Urinary bladder (tissue), 4 donors: ENCODE results near the gene ZNF148. TPM values are rescaled to one million over a fixed set of nuclear protein-coding genes. Genes with fewer than 3 reads are reported as not detected.

ENCODE experiments used
- DNase-seq: peaks from one replicate; pipeline ENCODE4 v3.0.0-alpha.2; 2015; ENCODE audit errors: extremely low spot score
- H3K27ac ChIP-seq: one replicate; pipeline ENCODE4 v1.5.1; 2013; ENCODE audit warnings: low read depth, mild to moderate bottlenecking, moderate library complexity
- H3K36me3 ChIP-seq: one replicate; pipeline ENCODE4 v1.6.1; 2013; ENCODE audit warnings: mild to moderate bottlenecking, moderate library complexity; ENCODE audit not compliant: insufficient read depth
- H3K4me1 ChIP-seq: one replicate; pipeline ENCODE4 v1.6.1; 2013; ENCODE audit warnings: mild to moderate bottlenecking, moderate library complexity; ENCODE audit not compliant: insufficient read depth
- H3K4me3 ChIP-seq: one replicate; pipeline ENCODE4 v1.5.1; 2013; ENCODE audit warnings: low read depth, low read length
- WGBS: extraction: QIAGEN DNeasy Blood & Tissue Kit; methylation state at CpG from one replicate; pipeline ENCODE4 v1.1.7; 2013; 5-methylcytosine and 5-hydroxymethylcytosine counted together
- polyA plus RNA-seq: library from polyadenylated mRNA; stranded (reverse); fragments of 200-250 nt; gene quantifications from one replicate; pipeline ENCODE4 v1.2.3, GENCODE V29; 2013
- total RNA-seq: library from RNA; depleted of rRNA; stranded (reverse); fragments of >200 nt; gene quantifications from one replicate; pipeline ENCODE4 v1.2.3, GENCODE V29; 2014
- donor health status: healthy with polysubstance abuse.
- donor health status: healthy.

The ZNF148 gene
- total and polyA plus RNA-seq, 2 donors = 12.1 to 62.7 TPM

DNA sequence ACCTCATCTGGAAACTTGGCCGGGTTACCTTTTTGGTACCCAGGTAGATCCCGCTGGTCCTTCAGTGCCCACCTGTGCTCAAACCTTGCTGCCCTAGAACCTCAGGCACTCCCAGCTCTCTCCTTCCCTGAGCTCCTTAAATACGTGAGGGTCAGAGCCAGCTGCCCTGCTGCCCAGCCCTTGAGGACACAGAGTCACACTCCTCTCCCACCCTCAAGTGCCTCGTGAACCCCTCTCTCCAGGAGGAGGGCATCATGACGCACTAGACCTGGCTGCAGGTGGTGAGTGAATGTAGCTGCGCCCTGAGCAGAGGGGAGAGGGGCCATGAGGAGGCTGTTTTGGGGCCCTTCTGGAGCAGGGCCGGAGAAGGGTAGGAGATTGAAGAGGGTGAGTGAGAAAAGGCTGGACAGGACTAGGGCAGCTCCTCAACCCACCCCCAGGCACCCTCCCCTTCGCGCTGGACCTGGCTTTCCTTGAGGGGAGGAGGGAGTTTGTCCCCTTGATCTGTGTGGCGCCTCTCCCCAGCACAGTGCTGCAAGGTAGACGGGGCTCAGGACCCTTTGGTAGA is 163.5 kb downstream of the ZNF148 start:
- WGBS = 72% methylated on average over 11 of the region's 11 CpGs
- no peak for DNase-seq
- peaks cover 4% of the 10 kb centered on the region for H3K4me1 ChIP-seq
- H3K36me3 ChIP-seq = no peaks in the 10 kb centered on the region
- no peak overlapping the region for H3K27ac ChIP-seq
- H3K4me3 ChIP-seq = no peak overlapping the region

DNA sequence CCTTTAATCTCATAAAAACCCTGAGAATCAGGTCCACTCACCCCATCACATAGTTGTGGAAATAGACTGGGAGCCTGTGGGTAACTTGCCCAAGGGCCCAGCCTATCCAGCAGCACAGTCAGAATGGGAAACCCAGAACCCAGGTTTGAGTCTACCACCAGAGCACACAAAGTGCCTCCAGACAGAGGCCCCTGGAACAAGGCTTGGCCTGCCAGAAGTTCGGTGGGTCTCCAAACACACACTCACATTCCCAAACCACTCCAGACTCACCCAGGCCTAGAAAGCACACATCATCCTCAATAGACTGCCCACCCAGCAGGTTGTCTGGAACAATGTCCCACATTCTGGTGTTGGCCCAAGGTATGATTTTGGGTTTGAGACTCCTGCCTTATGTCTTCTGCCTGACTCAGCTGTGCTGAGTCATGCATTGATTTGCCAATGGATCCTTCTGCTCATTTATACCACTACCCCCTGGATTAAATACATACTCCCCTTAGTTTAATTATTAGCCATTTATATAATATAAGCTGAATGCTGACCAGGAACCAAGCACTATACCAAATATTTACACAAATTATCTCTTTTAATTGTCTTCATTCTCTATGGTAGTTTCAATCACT is 167.1 kb downstream of the ZNF148 start:
- no peak overlapping the region for H3K27ac ChIP-seq
- peaks cover 4% of the 10 kb centered on the region for H3K4me1 ChIP-seq
- no peak for DNase-seq
- H3K36me3 ChIP-seq = no peaks in the 10 kb centered on the region
- no peak overlapping the region for H3K4me3 ChIP-seq
- 94% methylated on average over 1 of the region's 1 CpG for WGBS

DNA sequence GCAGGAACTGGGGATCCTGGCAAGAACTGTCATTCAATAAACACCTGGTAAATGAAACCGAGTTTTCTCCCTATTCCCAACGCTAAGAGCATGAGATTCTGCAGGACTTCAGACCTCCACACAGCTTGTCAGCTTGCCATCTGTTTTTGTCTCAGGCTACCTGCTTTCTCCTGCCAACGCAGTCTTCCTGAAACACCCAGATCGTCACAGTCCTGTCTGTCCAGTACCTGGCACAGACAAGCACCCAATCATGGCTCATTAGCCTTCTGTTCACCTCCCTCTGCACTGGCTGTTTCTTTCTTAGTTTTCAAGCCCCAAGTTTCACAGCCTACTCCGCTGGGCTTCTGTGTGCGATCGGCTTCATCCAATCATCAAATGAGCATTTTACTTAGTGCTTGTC is 167.6 kb downstream of the ZNF148 start:
- WGBS = 82% methylated on average over 7 of the region's 7 CpGs
- H3K36me3 ChIP-seq = no peaks in the 10 kb centered on the region
- no peak for DNase-seq
- H3K4me1 ChIP-seq = peaks cover 4% of the 10 kb centered on the region
- no peak overlapping the region for H3K27ac ChIP-seq
- no peak overlapping the region for H3K4me3 ChIP-seq

DNA sequence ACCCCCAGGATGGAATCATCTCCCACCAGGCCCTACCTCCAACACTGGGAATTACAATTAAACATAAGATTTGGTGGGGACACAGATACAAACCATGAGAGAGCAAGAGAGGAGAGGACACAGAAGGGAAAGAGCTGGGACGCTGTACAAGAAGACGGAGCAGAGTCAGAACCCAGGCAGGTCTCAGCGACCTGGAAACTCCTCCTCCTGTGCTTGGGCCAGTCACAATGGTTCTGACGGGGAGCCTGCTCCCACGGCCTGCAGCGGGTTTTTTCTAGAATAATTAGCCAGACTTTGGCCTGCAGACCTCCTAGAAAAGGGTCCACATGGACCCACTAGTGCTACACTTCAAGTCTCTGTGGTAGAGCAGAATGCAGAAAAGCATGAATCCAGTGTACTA is 168.2 kb downstream of the ZNF148 start:
- WGBS = 83% methylated on average over 6 of the region's 6 CpGs
- H3K4me3 ChIP-seq = no peak overlapping the region

DNA sequence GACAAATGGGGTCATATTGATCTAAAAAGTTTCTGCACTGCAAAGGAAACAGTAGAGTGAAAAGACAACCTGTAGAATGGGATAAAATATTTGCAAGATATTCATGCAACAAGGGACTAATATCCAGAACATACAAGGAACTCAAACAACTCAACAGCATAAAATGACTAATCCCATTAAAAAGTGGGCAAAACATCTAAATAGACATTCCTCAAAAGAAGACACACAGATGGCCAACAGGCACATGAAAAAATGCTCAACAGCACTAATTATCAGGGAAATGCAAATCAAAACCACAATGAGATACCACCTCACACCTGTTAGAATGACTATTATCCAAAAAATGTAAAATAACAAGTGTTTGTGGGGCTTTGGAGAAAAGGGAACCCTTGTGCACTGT is 171.4 kb downstream of the ZNF148 start:
- DNase-seq = no peak
- H3K27ac ChIP-seq = no peak overlapping the region

More for the DNA sequence above, 168.2 kb downstream of the ZNF148 start:
- H3K36me3 ChIP-seq = no peaks in the 10 kb centered on the region
- DNase-seq = no peak
- H3K4me1 ChIP-seq = peaks cover 1% of the 10 kb centered on the region
- H3K27ac ChIP-seq = no peak overlapping the region

DNA sequence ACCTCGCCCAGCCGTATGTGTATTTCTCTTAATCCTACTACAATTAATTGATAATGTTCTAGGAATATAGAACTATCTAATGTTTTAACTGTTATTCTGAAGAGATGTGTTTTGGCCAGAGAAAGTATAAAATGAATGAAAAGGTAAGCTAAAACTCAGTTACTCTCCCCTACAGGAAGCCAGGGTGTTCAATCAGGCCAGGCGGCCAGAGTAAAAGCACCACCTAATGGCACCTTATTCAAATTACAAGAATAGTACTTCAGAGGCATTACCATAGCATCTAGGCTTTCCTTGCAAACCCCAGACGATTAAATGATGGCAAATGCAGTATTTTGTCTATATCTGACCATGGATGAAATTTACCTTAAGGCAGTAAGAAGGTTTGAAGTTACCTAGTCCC is 172.9 kb downstream of the ZNF148 start:
- Histone ChIP-seq H3K4me3 (no peak overlapping the region), H3K4me1 (no peaks in the 10 kb centered on the region), H3K27ac (no peak overlapping the region), H3K36me3 (no peaks in the 10 kb centered on the region)
- 77% methylated on average over 4 of the region's 4 CpGs for WGBS
- DNase-seq = no peak

More for the DNA sequence above, 171.4 kb downstream of the ZNF148 start:
- Histone ChIP-seq H3K4me1 (no peaks in the 10 kb centered on the region), H3K4me3 (no peak overlapping the region), H3K36me3 (no peaks in the 10 kb centered on the region)

DNA sequence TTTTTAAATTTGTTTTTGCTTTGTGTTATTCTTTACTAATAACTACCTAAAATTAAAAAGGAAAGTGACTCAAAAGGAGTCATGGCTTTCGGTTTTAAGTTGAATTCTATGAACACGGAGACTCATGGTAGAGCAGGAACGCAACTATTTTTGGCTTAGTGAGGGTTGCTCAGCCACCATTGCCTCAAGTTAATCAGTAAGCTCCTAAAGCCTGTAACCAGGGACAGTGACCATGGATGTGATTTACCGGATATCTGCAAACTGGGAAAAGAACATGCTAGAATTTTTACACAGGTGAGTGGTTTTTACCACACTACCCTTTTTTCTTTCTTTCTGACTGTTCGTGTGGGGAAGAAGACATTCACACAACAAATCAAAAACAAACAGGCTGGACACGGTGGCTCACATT is 174.4 kb downstream of the ZNF148 start:
- 85% methylated on average over 6 of the region's 6 CpGs for WGBS
- no peak overlapping the region for H3K27ac ChIP-seq
- H3K36me3 ChIP-seq = no peaks in the 10 kb centered on the region
- no peaks in the 10 kb centered on the region for H3K4me1 ChIP-seq
- H3K4me3 ChIP-seq = no peak overlapping the region
- DNase-seq = no peak

DNA sequence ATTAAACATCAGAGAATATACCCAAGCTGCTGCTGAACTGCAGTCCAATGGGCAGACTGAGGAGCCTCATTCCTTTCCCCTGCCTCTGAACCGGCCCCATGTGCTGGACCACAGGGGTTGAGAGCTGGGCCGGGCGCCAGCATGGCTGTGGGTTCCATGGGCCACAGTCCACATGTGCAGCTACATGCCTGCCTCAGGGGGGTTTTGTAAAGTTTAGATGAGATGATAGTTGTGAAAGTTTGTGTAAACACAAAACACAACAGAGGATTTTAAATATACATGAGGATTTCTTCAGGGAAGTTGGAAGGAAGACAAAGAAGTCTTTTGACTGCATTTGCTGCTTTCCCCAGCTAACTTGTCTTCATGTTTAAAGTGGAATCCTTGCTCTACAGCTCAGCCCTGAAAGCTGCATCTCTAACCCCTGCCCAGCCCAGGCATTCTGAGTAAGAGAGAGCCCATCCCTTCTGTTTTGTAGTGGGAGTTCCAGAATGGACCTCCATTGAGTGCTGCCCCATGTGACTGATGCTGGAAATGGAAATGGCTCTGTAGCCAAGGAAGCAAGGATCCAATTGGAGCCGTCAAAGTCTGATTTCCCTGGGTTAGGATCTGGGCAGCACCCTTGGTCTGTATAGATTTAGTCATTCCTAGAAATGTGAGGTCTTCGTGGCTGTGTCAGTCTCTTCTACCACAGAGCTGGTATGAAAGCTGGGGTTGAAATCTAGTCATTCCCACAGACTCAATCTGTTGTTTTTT is 180.1 kb downstream of the ZNF148 start:
- H3K4me1 ChIP-seq = no peaks in the 10 kb centered on the region
- DNase-seq = no peak
- no peak overlapping the region for H3K27ac ChIP-seq
- WGBS = 47% methylated on average over 5 of the region's 5 CpGs
- no peaks in the 10 kb centered on the region for H3K36me3 ChIP-seq
- H3K4me3 ChIP-seq = no peak overlapping the region

DNA sequence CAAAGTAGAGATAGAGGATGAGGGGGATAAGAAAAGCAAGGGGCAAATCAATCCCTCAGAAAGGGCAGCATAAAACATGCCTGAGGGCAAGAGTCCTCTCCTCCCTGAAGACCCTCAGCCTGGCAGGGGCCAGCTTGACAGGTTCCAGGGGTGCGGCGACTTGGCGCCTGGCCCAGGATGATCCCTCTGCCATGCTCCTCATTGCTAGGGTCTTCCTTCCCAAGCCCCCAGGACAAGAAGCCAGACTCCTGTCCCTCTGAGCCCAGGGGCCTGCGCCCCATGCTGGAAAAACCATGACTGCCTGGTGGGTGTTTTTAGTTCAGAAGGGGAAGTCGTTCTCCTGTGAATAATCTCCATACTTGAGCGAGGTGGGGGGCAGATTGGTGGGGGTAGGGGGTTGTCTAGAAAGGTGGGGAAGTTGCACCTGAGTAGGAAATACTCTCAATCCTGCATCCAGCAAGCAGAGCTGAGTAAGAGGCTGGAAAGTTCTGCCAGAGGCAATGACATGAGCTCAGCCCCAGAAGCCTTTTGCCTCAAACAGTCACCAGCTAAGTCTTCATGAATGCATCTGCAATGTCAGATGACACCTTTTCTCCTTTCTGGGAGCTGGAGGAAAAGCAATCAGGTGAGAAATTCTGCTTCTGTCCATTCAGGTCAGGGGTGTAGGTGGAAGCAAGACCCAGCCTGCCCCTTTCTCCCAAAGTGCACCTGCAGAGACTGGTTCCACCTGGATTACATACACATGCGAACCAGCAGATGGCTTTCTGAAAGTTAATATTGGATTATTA is 180.9 kb downstream of the ZNF148 start:
- 89% methylated on average over 7 of the region's 7 CpGs for WGBS
- H3K4me3 ChIP-seq = no peak overlapping the region
- H3K27ac ChIP-seq = no peak overlapping the region
- no peak for DNase-seq
- no peaks in the 10 kb centered on the region for H3K36me3 ChIP-seq
- H3K4me1 ChIP-seq = no peaks in the 10 kb centered on the region

DNA sequence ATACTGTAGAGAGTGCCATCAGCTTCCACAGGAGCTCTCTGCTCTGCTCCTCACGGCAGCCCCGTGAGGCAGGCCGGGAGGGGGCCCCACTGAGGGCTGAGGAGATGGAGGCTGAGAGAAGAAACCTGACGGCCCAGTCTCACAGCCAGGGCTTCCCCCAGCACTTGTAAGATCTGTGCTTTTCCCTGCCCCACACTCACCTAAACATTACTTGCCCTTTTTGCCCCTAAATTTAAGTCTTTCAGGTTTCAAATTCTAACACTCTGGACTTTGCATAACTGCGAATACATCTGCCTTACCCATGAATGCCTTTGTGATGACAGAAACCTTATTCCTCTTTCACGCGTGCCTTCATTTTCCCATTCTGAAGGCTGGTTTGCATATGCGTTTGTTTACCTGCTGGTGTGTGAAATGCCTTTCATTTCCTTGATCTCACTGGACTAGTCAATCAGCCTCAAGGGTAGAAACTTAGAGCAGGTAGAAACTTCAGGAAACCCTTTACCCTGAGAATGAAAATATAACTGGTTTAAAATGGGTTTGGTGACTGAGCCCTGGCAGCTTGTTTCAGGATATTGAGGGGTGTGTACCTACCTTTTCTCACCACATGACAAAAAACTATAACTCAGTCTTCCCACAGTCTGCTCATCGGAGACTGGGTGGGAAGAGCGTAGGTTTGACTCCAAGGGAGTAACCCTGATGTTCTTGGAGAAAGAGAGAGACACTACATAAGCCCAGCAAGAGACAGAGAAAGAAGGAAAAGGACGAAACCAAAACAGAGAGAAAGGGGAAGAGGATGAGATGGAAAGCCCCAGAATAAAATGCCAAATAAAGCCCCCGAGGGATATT is 182.7 kb downstream of the ZNF148 start:
- DNase-seq = no peak
- Histone ChIP-seq H3K4me1 (no peaks in the 10 kb centered on the region), H3K36me3 (no peaks in the 10 kb centered on the region), H3K4me3 (no peak overlapping the region), H3K27ac (no peak overlapping the region)
- WGBS = 74% methylated on average over 12 of the region's 12 CpGs

DNA sequence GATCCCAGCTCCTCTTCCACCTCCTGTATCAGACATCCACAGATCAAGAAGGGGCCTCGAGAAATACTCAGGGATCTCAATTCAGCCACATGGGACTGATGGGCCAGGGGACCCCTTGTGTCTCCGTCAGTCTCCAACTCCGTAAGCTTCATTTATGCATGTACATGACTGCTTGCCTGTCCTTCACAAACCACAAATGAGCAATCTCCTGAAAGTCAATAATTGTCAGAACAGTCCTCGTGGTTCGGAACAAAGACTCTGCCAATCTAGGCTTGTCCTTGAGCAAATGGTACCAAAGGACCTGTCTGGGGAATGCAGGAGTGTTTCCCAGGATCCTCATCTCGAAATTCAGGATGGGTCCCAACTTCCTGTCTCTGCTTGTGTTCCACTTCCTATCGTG is 183.4 kb downstream of the ZNF148 start:
- Histone ChIP-seq H3K4me3 (no peak overlapping the region), H3K36me3 (no peaks in the 10 kb centered on the region)
- WGBS = 88% methylated on average over 7 of the region's 7 CpGs

DNA sequence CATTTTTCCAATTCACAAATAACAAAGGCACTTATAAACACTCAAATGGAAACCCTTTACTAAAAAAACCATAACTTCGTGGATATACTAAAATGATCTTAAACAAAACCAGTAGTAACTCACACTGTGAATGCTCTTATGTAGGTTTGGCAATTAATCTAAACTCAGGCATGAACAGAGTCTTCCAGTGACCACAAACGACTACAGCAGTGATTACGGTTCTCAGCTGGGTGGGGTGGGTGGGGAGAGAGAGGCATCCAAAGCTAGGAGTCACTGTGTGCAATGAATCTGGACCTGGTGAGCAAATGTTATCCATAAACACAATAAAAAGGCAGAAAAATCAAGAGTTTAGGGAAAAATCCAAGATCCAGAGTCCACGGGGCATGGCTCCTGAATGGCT is 183.9 kb downstream of the ZNF148 start:
- Histone ChIP-seq H3K4me1 (no peaks in the 10 kb centered on the region), H3K27ac (no peak overlapping the region), H3K36me3 (no peaks in the 10 kb centered on the region), H3K4me3 (no peak overlapping the region)
- no peak for DNase-seq
- WGBS = 69% methylated on average over 4 of the region's 4 CpGs

More for the DNA sequence above, 183.4 kb downstream of the ZNF148 start:
- no peaks in the 10 kb centered on the region for H3K4me1 ChIP-seq
- no peak for DNase-seq
- H3K27ac ChIP-seq = no peak overlapping the region

DNA sequence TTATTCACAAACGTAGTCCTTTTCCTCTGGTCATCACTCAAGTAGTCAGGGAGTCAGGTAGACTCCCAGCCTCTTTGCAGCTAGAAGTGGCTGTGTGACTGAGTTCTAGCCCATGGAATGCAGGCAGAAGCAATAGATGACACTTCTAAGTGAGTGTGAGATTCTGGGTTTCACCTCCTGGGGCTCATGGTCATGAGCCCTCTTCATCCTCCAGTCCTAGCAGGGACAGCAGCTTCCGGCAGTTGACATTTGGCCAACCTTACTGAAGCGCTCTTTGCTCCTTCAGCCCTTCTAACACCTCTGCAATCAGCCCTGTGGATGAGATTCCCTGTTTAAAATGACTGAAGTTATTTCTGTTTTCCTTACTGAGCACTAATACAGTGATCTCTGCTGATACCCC is 184.3 kb downstream of the ZNF148 start:
- no peak for DNase-seq
- H3K4me3 ChIP-seq = no peak overlapping the region
- H3K4me1 ChIP-seq = no peaks in the 10 kb centered on the region
- 64% methylated on average over 3 of the region's 3 CpGs for WGBS
- no peaks in the 10 kb centered on the region for H3K36me3 ChIP-seq
- no peak overlapping the region for H3K27ac ChIP-seq
